ENCODE data around the gene MBD1. TPM values are rescaled to one million over a fixed set of nuclear protein-coding genes. Genes with fewer than 3 reads are reported as not detected.
A peak's percentile ranks its signal among the peaks of the same experiment; 100 is the strongest.

The MBD1 gene
- total RNA-seq, 2 experiments from 2014 or later = 69.4 to 70.5 TPM

GRCh38 chr18:50280707-50281294 lies 522 bp downstream of the MBD1 start:
- H3K27me3 Mint-ChIP-seq = no peaks in the 10 kb centered on the region
- POLR2A ChIA-PET = interaction anchor here (1.4 to 1.5 kb wide), 2 partner anchors 12 to 28 kb away, joined by 3 to 8 read pairs; no protein-coding TSS in a partner anchor
- intact Hi-C loops (cut with micrococcal nuclease) = loop anchor here (1.0 to 10.0 kb wide), 3 partner anchors 14 to 1346 kb away; partner anchors contain the start of gene CFAP53
- peaks cover 62% of the 10 kb centered on the region for H3K36me3 Mint-ChIP-seq
- H3K4me3 Mint-ChIP-seq = peak overlapping the region; percentile 95
- peaks cover 30% of the 10 kb centered on the region for H3K4me1 Mint-ChIP-seq (ENCODE audit: low read depth)
- H3K9me3 Mint-ChIP-seq = no peaks in the 10 kb centered on the region
- H3K27ac Mint-ChIP-seq = peak overlapping the region; percentile 90
- DNase-seq = no peak
- CTCF ChIA-PET = interaction anchor here (1.4 to 2.1 kb wide), 3 partner anchors 12 to 77 kb away, joined by 4 to 21 read pairs (median 9); partner anchors contain the start of gene CFAP53

DNA sequence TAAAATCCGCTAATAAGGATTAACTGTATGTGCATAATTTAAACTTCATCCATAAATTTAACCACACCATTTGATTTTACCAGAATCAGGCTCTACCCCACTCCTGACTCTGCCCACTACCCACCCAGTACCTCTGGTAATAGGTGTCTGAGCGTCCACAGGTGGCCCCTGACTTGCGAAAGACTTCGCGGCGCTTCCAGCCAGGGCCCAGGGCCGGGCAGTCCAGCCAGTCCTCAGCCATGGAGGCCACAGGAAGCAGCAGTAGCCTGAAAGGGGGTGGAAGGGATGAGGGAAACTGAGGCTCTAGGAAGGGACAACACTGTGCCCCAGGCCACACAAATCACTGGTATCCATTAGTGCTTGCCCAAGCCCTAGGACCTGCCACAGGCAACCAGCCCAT lies 1.6 kb downstream of the MBD1 start:
- H3K27ac Mint-ChIP-seq = no peak overlapping the region
- peaks cover 30% of the 10 kb centered on the region for H3K4me1 Mint-ChIP-seq (ENCODE audit: low read depth)
- ChIA-PET CTCF (interaction anchor here (0.7 to 2.3 kb wide), 2 partner anchors 11 to 12 kb away, joined by 3 to 12 read pairs; no protein-coding TSS in a partner anchor), POLR2A (no interaction called here)
- H3K4me3 Mint-ChIP-seq = peak overlapping the region; percentile 95
- intact Hi-C loops (cut with micrococcal nuclease) = loop anchor here (10.0 kb wide), 1 partner anchor 1345 kb away; no protein-coding TSS in a partner anchor
- peaks cover 60% of the 10 kb centered on the region for H3K36me3 Mint-ChIP-seq
- H3K27me3 Mint-ChIP-seq = no peaks in the 10 kb centered on the region
- DNase-seq = no peak
- no peaks in the 10 kb centered on the region for H3K9me3 Mint-ChIP-seq

- H3K4me1 Mint-ChIP-seq (ENCODE audit: low read depth) = peaks cover 23% of the 10 kb centered on the region
- POLR2A ChIA-PET = no interaction called here
- H3K36me3 Mint-ChIP-seq = peaks cover 57% of the 10 kb centered on the region
- H3K27ac Mint-ChIP-seq = no peak overlapping the region
- DNase-seq = no peak
- no peaks in the 10 kb centered on the region for H3K27me3 Mint-ChIP-seq
- intact Hi-C loops (cut with micrococcal nuclease) = no loop called here
- no peaks in the 10 kb centered on the region for H3K9me3 Mint-ChIP-seq
- H3K4me3 Mint-ChIP-seq = no peak overlapping the region
- CTCF ChIA-PET = interaction anchor here (2.3 kb wide), 1 partner anchor 9 kb away, joined by 12 read pairs; no protein-coding TSS in a partner anchor
Observed at GRCh38 chr18:50277942-50278341, 3.4 kb downstream of the MBD1 start.

DNA sequence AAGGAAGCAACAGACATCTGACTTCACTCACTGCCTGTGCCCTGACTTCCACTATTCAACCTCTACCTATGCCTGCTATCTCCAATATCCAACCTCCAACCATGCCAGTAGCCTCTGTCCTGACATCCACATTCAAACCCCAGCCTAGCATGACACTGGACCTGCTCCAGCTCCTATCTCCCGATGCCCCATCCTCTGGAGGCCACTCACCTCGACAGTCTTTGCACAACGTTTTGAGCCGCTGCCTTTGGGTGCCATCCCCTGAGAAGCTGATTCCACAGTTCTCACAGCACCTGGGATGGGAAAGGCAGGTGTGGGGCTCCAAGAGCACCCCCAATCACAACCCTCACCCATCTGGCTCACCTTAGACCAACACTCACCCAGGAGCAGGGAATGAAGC lies 4.9 kb downstream of the MBD1 start:
- CTCF ChIA-PET = no interaction called here
- peaks cover 55% of the 10 kb centered on the region for H3K36me3 Mint-ChIP-seq

GRCh38 chr18:50275503-50276036 lies 5.8 kb downstream of the MBD1 start:
- POLR2A ChIA-PET = no interaction called here
- H3K27ac Mint-ChIP-seq = no peak overlapping the region
- CTCF ChIA-PET = no interaction called here

More for the DNA sequence above, 4.9 kb downstream of the MBD1 start:
- no peak for DNase-seq
- H3K27me3 Mint-ChIP-seq = no peaks in the 10 kb centered on the region
- peaks cover 17% of the 10 kb centered on the region for H3K4me1 Mint-ChIP-seq (ENCODE audit: low read depth)
- POLR2A ChIA-PET = no interaction called here
- no peaks in the 10 kb centered on the region for H3K9me3 Mint-ChIP-seq
- no peak overlapping the region for H3K4me3 Mint-ChIP-seq
- no peak overlapping the region for H3K27ac Mint-ChIP-seq
- intact Hi-C loops (cut with micrococcal nuclease) = no loop called here

GRCh38 chr18:50274941-50275340 lies 6.4 kb downstream of the MBD1 start:
- no peak overlapping the region for H3K4me3 Mint-ChIP-seq
- POLR2A ChIA-PET = no interaction called here
- H3K9me3 Mint-ChIP-seq = no peaks in the 10 kb centered on the region
- intact Hi-C loops (cut with micrococcal nuclease) = no loop called here
- no peak overlapping the region for H3K27ac Mint-ChIP-seq
- DNase-seq = no peak
- peaks cover 10% of the 10 kb centered on the region for H3K4me1 Mint-ChIP-seq (ENCODE audit: low read depth)
- CTCF ChIA-PET = no interaction called here
- H3K36me3 Mint-ChIP-seq = peaks cover 54% of the 10 kb centered on the region
- H3K27me3 Mint-ChIP-seq = no peaks in the 10 kb centered on the region

More at GRCh38 chr18:50275503-50276036, 5.8 kb downstream of the MBD1 start:
- Mint-ChIP-seq H3K9me3 (no peaks in the 10 kb centered on the region), H3K4me3 (no peak overlapping the region), H3K4me1 (ENCODE audit: low read depth) (peaks cover 16% of the 10 kb centered on the region), H3K36me3 (peaks cover 56% of the 10 kb centered on the region), H3K27me3 (no peaks in the 10 kb centered on the region)
- no peak for DNase-seq
- intact Hi-C loops (cut with micrococcal nuclease) = no loop called here

DNA sequence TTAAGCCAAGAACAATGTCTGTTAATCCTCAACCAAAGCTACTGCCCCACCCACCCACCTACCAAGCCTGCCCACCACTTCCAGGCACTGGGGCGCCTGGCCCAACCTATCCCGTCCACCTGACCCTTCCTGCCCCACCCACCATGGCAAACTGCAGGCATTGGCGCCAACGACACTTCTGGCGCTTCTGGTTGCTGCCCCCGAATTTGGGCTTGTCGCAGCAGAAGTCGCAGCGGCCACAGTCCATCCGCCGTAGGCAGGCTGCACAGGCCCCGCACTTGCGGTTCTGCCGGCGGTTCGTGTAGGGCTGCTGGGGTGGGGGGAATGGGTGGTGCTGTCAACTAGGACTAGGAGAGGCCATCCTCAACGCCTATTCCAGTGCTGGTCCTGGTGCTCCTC lies 7.3 kb downstream of the MBD1 start:
- Mint-ChIP-seq H3K4me3 (no peak overlapping the region), H3K27ac (no peak overlapping the region), H3K36me3 (peaks cover 54% of the 10 kb centered on the region), H3K4me1 (ENCODE audit: low read depth) (peaks cover 3% of the 10 kb centered on the region), H3K27me3 (no peaks in the 10 kb centered on the region), H3K9me3 (no peaks in the 10 kb centered on the region)
- ChIA-PET CTCF (no interaction called here), POLR2A (no interaction called here)
- DNase-seq = no peak
- intact Hi-C loops (cut with micrococcal nuclease) = no loop called here

DNA sequence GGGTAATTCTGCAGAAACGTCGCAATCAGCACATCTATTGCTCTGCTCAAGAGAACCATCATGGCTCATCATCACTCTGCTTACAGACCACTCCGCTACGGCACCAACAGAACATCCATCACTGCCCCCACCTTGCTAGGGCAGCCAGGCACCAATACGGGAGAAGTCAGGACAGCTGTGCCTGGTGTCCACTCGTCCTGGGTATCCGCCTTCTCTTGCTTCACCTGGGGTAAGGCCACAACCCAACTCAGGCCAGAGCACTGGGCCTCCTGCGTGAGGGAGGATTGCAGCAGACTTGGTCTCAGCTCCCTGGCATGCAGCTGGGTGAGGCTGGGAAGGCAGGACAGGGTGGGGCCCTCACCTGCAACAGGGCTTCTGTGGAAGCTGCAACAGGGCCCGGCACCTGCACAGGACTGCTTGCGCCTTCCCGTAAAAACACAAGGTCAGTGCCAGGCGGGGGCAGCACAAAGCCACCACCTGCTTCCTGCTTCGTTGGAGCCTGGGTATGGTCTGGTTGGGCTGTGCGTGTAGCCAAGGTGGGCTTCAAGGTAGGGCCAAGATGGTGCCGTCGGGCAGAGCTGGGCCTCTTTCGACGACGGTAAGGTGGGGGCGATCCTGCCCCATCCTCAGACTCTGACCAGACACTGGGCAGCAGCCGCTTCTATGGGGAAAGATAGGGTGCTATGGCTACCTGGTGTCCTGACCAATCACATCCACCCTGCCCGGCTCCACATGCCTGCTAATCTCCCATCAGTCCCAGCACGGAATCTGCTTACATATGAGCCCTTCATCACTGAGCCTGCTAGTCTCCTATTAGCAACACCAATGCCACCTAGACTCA lies 7.9 kb downstream of the MBD1 start:
- H3K4me3 Mint-ChIP-seq = no peak overlapping the region
- no peaks in the 10 kb centered on the region for H3K9me3 Mint-ChIP-seq
- ChIA-PET CTCF (no interaction called here), POLR2A (no interaction called here)
- intact Hi-C loops (cut with micrococcal nuclease) = no loop called here
- peaks cover 2% of the 10 kb centered on the region for H3K4me1 Mint-ChIP-seq (ENCODE audit: low read depth)
- H3K27ac Mint-ChIP-seq = no peak overlapping the region
- no peaks in the 10 kb centered on the region for H3K27me3 Mint-ChIP-seq
- H3K36me3 Mint-ChIP-seq = peaks cover 52% of the 10 kb centered on the region
- DNase-seq = no peak

DNA sequence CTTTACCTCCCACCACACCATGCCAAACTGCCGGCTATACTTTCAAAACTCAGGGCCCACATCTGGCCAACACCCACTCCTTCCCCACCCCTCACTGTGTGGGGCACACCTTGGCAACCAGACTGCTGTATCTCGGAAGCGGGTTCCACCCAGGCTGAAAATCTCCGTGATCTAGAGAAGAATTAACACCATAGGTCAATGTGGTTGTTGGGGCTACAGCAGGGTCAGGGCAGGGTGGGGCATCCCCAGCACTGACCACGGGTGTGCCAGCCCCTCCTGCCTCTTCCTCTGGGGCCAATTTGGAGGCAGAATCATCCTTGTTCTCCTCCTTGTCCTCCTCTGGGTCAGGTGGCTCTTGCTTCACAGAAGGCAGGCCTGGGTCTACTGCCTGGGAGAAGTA lies 8.8 kb downstream of the MBD1 start:
- intact Hi-C loops (cut with micrococcal nuclease) = no loop called here
- no peak overlapping the region for H3K4me3 Mint-ChIP-seq
- ChIA-PET POLR2A (no interaction called here), CTCF (no interaction called here)
- H3K27me3 Mint-ChIP-seq = no peaks in the 10 kb centered on the region
- H3K4me1 Mint-ChIP-seq (ENCODE audit: low read depth) = peaks cover 4% of the 10 kb centered on the region
- DNase-seq = no peak
- no peak overlapping the region for H3K27ac Mint-ChIP-seq
- peaks cover 50% of the 10 kb centered on the region for H3K36me3 Mint-ChIP-seq
- no peaks in the 10 kb centered on the region for H3K9me3 Mint-ChIP-seq

- H3K36me3 Mint-ChIP-seq = peaks cover 19% of the 10 kb centered on the region
- H3K4me3 Mint-ChIP-seq = peak overlapping the region; percentile 71
- H3K4me1 Mint-ChIP-seq (ENCODE audit: low read depth) = peaks cover 18% of the 10 kb centered on the region
- H3K27ac Mint-ChIP-seq = peak overlapping the region; percentile 68
- no peaks in the 10 kb centered on the region for H3K9me3 Mint-ChIP-seq
- no peaks in the 10 kb centered on the region for H3K27me3 Mint-ChIP-seq
- ChIA-PET CTCF (interaction anchor here (0.8 to 2.9 kb wide), 10 partner anchors 11 to 256 kb away, joined by 3 to 21 read pairs (median 4); partner anchors contain the start of gene MBD1), POLR2A (interaction anchor here (2.1 kb wide), 1 partner anchor 14 kb away, joined by 8 read pairs; the partner anchor contains the start of gene MBD1)
- intact Hi-C loops (cut with micrococcal nuclease) = loop anchor here (2.0 to 5.0 kb wide), 2 partner anchors 39 to 49 kb away; no protein-coding TSS in a partner anchor
- DNase-seq = peak; percentile 87
Observed at GRCh38 chr18:50268022-50268747, 13.1 kb downstream of the MBD1 start.

- POLR2A ChIA-PET = interaction anchor here (1.5 kb wide), 1 partner anchor 15 kb away, joined by 9 read pairs; the partner anchor contains the start of gene MBD1
- H3K4me3 Mint-ChIP-seq = peak within 1 kb of the TSS; percentile 79
- H3K27ac Mint-ChIP-seq = peak within 1 kb of the TSS; percentile 43
- intact Hi-C loops (cut with micrococcal nuclease) = loop anchor here (1.0 to 5.0 kb wide), 5 partner anchors 15 to 109 kb away; partner anchors contain the start of genes CXXC1, MBD1 and SKA1
- peaks cover 10% of the 10 kb centered on the region for H3K36me3 Mint-ChIP-seq
- no peaks in the 10 kb centered on the region for H3K9me3 Mint-ChIP-seq
- DNase-seq = peak; percentile 93
- CTCF ChIA-PET = interaction anchor here (0.7 to 2.3 kb wide), 5 partner anchors 14 to 91 kb away, joined by 3 to 8 read pairs (median 4); partner anchors contain the start of genes MBD1 and MYO5B
- no peaks in the 10 kb centered on the region for H3K27me3 Mint-ChIP-seq
- peaks cover 18% of the 10 kb centered on the region for H3K4me1 Mint-ChIP-seq (ENCODE audit: low read depth)
Observed at GRCh38 chr18:50266248-50266704, 15.0 kb downstream of the MBD1 start, which contains the start of gene CFAP53. CFAP53 (minus strand) TSS chr18:50266495; CDS start chr18:50266404, 91 bp downstream.
